Muscle of arm (tissue), 14 donors: ENCODE results near the gene SERPINA3. TPM values are rescaled to one million over a fixed set of nuclear protein-coding genes. Genes with fewer than 3 reads are reported as not detected.
"Not testable (repeated sequence)": the region's sequence is repeated elsewhere in the genome, so short reads cannot be mapped to it uniquely, and the experiment has no call there.

Source experiments
- DNase-seq: peaks from one replicate; pipeline ENCODE4 v3.0.0-alpha.2; 2013
- long read RNA-seq, 11 donors: transcript quantifications; one replicate each; lab custom pipeline, GENCODE V29; 2026
- polyA plus RNA-seq, 12 donors: library from polyadenylated mRNA; unstranded; fragments of 120-200 nt; gene quantifications; one replicate each; pipeline ENCODE4 v1.2.1, GENCODE V29; 2013; ENCODE audit not compliant: insufficient read length in 12 of 12

SERPINA3 gene
- polyA plus RNA-seq: 1 to 10 TPM in 1 of 12 donors, under 1 TPM in 2, not detected in 9; 0.12 to 1.5 (median 0.59) TPM
- long read RNA-seq, donor 1: 0 reads
- long read RNA-seq, donor 2: 0 reads
- long read RNA-seq, donor 3: 0 reads
- long read RNA-seq, donor 4: 0 reads
- long read RNA-seq, donor 5: 0 reads
- long read RNA-seq, donor 6: 0 reads
- long read RNA-seq, donor 7: 0 reads
- long read RNA-seq, donor 8: 0 reads
- long read RNA-seq, donor 9: 0 reads
- long read RNA-seq, donor 10: 0 reads
- long read RNA-seq, donor 11: 0 reads

GRCh38 chr14:94612174-94612573, at the start of gene SERPINA3:
Gene SERPINA3, plus strand, starts transcription at chr14:94612391. Its CDS starts 2,051 bp downstream, at chr14:94614442.
- DNase-seq: no peak

GRCh38 chr14:94562941-94563883, 49.0 kb upstream of the SERPINA3 start:
- no peak for DNase-seq

- DNase-seq: no peak
Observed at GRCh38 chr14:94564381-94564780, 47.8 kb upstream of the SERPINA3 start.

GRCh38 chr14:94568186-94568585, 44.0 kb upstream of the SERPINA3 start:
- no peak for DNase-seq

DNA sequence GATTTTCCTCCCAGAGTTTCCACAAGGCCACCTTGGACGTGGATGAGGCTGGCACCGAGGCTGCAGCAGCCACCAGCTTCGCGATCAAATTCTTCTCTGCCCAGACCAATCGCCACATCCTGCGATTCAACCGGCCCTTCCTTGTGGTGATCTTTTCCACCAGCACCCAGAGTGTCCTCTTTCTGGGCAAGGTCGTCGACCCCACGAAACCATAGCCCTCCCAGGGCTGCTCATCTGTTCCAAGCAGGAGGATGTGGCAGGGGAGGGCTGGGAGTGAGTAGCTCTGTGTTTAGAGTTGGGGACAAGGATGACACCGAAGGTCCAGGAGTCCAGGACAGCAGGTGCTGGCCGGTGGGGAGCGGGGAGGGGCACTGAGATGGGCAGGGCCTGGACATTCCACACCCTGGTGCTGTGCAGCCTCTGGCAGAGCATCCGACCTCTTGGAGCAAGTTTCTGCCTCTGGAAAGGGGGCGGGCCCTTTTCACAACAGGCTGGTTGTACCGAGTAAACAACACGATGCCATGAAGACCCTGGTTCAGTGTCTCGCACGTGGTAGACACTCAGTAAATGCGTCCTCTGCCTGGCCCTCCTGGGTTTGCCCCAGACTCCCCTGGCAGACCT, 42.7 kb upstream of the SERPINA3 start:
- DNase-seq: no peak

DNA sequence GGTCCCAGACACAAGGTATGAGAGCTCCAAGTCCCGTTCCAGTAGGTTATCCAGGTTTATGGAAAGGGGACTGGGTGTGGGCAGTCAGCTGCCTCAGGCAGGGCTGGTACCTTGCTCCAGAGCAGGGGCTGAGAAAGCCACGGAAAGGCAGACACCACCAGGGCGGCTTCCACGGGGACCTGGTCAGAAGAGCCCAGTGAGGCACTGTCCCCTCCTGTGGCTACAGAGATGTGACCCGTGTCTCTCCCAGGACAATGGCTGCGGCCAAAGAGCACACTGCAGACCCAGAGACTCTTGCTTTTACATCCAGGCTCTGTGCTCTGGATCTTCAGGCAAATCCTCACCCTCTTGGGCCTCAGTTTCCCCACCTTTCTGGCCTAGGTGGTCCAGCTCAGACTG, 42.2 kb upstream of the SERPINA3 start:
- no peak for DNase-seq

DNA sequence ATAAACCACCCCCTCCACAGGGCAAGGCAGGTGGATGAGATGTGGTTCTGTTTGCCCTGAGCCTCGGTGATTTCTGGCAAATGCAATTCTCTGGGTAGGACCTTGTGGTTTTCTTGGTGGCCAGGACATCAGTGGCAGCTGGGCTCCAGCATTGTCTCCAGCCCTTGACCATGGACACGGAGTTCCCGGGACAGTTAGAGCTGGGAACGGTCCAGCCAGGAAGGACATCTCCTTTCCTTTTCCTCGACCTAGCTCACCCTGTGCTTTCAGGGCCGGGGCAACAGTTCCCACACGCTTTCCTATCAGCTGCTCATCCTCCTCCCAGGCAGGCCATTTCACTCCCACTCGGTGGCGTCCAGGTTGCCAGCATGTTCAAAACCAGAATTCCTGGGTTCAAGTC, 41.8 kb upstream of the SERPINA3 start:
- no peak for DNase-seq

GRCh38 chr14:94571395-94571794, 40.8 kb upstream of the SERPINA3 start:
- peak; percentile 27 for DNase-seq

DNA sequence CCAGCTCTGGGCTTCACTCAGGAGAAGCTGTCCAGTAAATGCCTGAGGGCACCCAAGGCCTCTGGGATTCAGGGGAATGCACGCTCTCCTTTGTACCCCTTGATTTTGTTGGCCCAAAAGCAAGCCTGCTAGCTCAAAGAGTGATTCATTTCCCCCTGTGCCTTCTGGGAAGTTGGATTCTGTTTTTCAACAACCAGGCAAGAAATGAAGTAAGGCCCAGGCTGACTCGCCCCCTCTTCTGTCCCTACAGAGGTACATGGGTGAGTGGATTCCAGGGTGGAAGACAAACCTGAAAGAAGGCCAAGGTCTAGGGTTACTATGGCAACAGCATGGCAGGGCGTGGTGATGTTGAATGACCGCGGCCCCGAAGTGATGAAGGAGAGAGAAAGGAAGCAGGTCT, 40.2 kb upstream of the SERPINA3 start:
- no peak for DNase-seq

- no peak for DNase-seq
Observed at GRCh38 chr14:94572637-94573303, 39.4 kb upstream of the SERPINA3 start.

GRCh38 chr14:94573475-94574277, 38.5 kb upstream of the SERPINA3 start:
- no peak for DNase-seq

GRCh38 chr14:94574336-94574735, 37.9 kb upstream of the SERPINA3 start:
- no peak for DNase-seq

DNA sequence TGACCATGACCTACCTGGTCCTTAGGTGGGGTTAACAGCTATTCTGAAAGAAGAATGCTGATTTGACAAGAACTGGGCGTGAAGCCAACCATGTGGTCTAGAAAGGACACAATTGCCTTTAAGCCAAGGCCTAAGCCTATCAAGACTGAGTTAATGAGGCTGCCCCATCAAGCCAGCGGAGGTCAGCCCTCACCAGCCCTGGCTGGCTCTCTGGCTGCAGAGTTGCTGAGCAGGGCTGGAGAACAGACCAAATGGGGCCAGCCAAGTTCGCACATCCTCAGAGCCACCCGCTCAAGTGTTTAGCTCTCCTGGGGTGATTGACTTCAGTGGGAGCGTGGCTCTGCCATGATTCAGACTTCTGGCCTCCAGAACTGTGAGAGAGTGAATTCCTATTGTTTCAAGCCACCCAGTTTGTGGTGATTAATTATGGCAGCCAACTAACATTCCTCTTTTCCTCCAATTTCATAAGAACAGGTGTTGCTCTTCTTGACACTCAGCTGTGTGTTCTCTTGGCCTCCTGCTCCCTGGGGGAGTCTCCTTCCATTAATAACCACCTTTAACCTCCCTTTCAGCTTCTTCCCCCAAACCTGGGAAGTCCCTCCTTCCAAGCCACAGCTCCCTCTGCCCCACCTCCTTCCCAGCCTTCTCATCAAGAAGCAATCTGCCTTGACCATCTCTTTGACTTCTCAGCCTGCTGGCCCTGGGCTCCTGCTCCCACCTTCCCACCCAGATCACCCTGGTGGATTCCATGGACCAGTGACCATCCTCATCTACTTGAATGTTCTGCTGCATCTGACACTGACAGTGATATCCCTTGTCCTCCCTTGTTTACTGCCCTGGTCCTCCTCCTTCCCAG, 36.2 kb upstream of the SERPINA3 start:
- DNase-seq: no peak

GRCh38 chr14:94577472-94577871, 34.7 kb upstream of the SERPINA3 start:
- not testable (repeated sequence) for DNase-seq

DNA sequence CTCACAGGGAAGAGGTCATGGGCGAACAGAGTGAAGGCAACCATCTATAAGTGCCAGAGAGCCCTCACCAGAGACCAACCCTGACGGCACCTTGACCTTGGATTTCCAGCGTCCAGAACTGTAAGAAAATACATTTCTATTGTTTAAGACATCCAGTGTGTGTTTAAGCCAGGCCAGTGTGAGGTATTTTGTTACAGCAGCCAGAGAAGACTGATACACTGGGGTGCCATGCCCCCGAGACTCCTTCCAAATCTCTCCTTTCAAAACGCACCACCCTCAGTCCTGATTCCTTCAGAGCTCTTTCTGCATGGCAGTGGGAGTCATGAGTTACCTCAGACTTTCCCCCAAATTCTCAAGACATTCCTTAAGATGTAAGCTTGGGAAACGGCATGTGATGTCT, 33.5 kb upstream of the SERPINA3 start:
- no peak for DNase-seq

DNA sequence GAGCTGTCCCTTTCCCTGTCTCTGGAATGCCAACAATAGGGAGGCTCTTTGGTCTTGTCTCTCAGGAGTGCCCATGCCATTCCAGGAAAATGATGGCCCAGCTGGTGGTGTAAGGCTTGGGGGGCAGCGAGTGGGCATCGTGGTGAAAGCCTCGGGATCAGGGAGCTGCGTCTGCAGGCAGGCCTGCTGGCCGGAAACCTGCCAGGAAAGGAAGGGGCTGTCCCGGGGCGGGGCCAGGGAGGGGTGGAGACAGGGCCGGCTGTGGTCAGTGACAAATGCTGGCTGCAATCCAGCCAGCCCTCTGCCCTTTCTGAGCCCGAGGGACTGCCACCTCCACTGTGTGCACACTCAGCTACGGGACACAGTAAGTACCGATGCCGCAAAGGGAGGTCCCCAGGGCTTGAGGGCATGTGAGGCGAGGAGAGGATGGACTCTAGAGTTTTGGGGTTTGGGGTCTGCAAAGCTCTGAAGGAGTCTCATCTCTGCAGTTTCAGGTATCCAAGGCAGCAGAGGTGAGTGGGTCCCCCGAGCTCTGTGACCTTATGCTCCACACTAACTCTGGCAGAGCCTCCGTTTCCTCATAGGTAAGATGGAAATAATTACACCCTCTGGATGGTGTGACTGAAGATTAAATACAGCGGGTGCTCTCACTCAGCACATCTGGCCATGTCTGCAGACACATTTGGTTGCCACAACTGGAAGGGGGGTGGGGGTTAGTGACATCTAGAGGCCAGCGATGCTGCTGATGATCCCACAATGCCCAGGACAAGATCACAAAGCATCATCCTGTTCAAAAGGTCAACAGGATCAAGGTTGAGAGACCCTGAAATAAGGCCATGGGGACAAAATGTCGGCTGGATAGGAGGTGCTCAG, 30.8 kb upstream of the SERPINA3 start, which contains the start of gene SERPINA5:
Gene SERPINA5, plus strand, starts transcription at position 300 of the 873 bp plus-strand sequence. CDS start 5,937 bp downstream, outside the sequence.
- DNase-seq: no peak

GRCh38 chr14:94582199-94582750, 29.9 kb upstream of the SERPINA3 start:
- DNase-seq: no peak

GRCh38 chr14:94582851-94583250, 29.3 kb upstream of the SERPINA3 start:
- DNase-seq: no peak

- DNase-seq: no peak
Observed at GRCh38 chr14:94583557-94583956, 28.6 kb upstream of the SERPINA3 start.
